ENCODE measurements around the gene NADK. TPM values are rescaled to one million over a fixed set of nuclear protein-coding genes. Genes with fewer than 3 reads are reported as not detected.
A peak's percentile ranks its signal among the peaks of the same experiment; 100 is the strongest.

The NADK gene
- polyA plus RNA-seq, 1 donor from 2014 or later: 55.6 TPM

DNA sequence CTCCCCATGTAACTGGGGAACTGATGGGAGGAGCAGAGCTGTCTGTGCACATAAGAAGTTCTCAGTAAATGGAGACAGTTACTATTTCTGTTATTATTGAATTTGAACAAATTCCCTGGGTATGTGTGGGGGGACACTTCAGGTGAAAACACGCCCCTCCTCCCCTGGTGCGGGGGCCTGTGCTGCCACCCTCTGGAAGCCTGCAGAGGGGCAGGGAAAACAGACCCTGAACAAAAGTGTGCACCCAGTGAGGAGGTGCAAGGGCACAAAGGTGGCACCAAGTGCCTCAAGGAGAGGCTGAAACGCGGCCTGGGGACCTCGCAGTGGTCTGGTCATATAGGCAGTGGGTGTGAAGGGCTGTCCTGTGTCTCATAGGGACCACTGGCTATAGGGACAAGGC lies 18.2 kb upstream of the NADK start:
- Mint-ChIP-seq H3K4me3 (peak overlapping the region in 3 of 4 donors; percentile 33 to 52 (median 39)), H3K27ac (peak overlapping the region in 2 of 3 donors; percentile 31 to 78), H3K9me3 (no peaks in the 10 kb centered on the region), H3K36me3 (peaks cover 6% of the 10 kb centered on the region), H3K27me3 (no peaks in the 10 kb centered on the region), H3K4me1 (peaks cover 28 to 40% (median 30%) of the 10 kb centered on the region in 3 donors)

DNA sequence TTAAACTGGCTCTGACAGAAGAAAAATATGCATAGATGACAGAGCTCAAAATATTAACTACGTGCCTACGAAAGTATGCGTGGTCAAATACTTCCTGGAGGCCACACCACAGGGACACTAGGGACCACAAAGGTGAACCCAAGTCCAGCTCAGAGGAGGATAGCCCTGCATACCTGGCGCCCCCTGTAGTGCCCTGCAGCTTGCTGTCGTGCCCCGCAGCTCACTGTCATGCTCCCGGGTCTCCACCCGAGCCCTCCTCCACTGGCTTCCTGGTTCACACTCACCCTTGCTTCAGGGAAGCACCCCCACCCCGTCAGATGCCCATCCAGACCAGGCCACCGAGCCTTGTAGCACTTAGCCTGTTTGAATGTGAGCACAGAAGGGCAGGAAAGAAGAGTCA lies 16.7 kb upstream of the NADK start:
- H3K36me3 Mint-ChIP-seq: peaks cover 6% of the 10 kb centered on the region

DNA sequence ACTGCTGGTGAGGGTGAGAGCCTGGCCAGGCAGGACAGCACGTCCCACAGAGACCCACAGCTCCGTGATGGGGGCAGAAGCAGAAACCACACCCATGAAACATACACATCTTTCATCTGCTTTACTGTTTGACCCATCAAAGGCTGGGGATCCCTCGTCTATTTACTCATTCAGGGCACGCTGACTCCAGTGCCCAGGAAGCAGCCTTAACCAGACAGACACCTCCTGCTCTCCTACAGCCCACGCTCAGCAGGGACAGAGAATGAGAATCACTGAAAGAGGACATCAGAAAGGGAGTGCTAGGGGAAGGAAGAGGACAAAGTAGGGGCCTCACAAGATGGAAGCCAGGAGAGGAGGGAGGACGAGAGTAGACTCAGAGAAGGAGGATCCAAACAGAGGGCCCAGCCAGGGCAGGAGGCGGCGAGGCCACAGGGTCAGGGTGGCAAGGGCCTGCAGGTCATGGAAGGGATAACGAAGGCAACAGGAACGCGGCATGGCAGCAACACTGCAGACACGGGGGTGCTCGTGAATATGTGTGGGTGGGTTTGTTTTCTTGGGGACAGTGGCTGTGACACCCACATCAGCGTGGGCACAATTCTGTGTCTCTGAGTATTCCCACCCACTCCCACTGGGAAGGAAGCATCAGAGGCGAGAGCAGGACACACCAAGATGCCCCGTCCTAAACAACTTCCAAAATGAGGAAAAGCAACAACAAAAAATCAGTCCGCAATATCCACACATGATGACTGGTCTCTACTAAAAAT lies 15.4 kb upstream of the NADK start:
- Mint-ChIP-seq H3K4me3 (peak overlapping the region in 1 of 4 donors; percentile 28), H3K36me3 (peaks cover 6% of the 10 kb centered on the region), H3K4me1 (peaks cover 12 to 25% (median 12%) of the 10 kb centered on the region in 3 donors)

More for the DNA sequence above, 16.7 kb upstream of the NADK start:
- H3K4me3 Mint-ChIP-seq: no peak overlapping the region
- no peaks in the 10 kb centered on the region for H3K27me3 Mint-ChIP-seq
- peaks cover 19 to 27% (median 20%) of the 10 kb centered on the region in 3 donors for H3K4me1 Mint-ChIP-seq
- no peaks in the 10 kb centered on the region for H3K9me3 Mint-ChIP-seq
- peak overlapping the region in 1 of 3 donors; percentile 53 for H3K27ac Mint-ChIP-seq

DNA sequence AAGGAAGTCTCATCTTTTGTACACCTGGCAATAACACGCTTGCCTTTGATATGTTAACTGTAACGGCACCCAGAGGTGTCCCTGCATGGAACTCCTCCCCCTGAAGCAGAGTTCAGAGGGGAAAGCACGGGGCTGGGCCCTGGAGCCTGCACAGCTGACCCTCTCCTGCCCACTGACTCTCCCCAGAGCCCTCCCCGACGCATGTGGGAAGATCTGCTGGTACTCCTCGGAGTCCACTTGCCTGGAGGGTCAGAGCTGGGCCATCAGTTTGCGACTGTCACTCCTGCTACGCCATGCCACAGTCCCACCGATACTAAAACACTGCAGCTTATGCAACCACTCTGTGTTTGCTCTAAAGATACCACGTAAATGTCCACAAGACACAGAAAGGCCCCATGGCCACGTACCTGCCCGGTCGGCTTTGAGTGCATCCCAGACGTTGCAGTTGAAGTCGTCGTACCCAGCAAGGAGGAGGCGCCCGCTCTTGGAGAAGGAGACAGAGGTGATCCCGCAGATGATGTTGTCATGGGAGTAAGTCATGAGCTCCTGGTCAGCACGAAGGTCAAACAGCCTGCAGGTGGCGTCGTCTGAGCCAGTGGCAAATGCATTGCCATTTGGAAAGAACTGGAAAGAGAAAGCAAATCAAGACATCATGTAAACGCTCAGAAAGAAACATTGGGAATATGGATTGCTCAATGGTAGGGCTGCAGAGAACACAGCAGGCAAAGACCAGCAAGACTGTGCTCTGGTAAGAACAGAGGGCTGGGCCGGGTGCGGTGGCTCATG lies 10.6 kb upstream of the NADK start:
- peaks cover 2 to 11% (median 4%) of the 10 kb centered on the region in 3 donors for H3K4me1 Mint-ChIP-seq
- H3K36me3 Mint-ChIP-seq: peaks cover 2% of the 10 kb centered on the region

More for the DNA sequence above, 15.4 kb upstream of the NADK start:
- H3K27me3 Mint-ChIP-seq: no peaks in the 10 kb centered on the region
- H3K9me3 Mint-ChIP-seq: no peaks in the 10 kb centered on the region
- H3K27ac Mint-ChIP-seq: peak overlapping the region in 1 of 3 donors; percentile 53

DNA sequence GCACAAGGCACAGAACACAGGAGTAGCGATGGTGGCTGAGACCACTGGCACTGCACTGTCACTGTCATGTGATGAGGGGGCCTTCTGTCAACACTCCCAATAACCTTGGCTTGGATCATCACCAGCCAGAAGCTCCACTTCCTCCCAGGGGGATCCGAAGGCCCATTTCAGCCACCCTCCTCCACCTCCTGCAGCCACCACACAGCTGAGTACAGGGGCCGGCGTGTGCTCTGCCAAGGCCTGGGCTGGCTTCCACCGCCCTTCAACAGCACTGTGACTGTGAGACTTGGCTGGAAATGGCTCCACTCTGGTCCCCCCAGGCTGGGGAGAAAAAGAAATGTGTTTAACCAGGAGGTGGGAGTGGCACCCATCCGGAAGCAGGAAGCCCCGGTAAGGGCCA lies 9.9 kb upstream of the NADK start:
- no peaks in the 10 kb centered on the region for H3K9me3 Mint-ChIP-seq
- H3K4me3 Mint-ChIP-seq: no peak overlapping the region
- H3K27me3 Mint-ChIP-seq: no peaks in the 10 kb centered on the region
- H3K27ac Mint-ChIP-seq: no peak overlapping the region
- H3K36me3 Mint-ChIP-seq: peaks cover 2% of the 10 kb centered on the region
- H3K4me1 Mint-ChIP-seq: peaks cover 5 to 14% (median 8%) of the 10 kb centered on the region in 3 donors

More for the DNA sequence above, 10.6 kb upstream of the NADK start:
- peak overlapping the region in 2 of 4 donors; percentile 8 to 45 for H3K4me3 Mint-ChIP-seq
- peak overlapping the region; percentile 48 to 96 (median 78) for H3K27ac Mint-ChIP-seq
- no peaks in the 10 kb centered on the region for H3K9me3 Mint-ChIP-seq
- H3K27me3 Mint-ChIP-seq: no peaks in the 10 kb centered on the region

DNA sequence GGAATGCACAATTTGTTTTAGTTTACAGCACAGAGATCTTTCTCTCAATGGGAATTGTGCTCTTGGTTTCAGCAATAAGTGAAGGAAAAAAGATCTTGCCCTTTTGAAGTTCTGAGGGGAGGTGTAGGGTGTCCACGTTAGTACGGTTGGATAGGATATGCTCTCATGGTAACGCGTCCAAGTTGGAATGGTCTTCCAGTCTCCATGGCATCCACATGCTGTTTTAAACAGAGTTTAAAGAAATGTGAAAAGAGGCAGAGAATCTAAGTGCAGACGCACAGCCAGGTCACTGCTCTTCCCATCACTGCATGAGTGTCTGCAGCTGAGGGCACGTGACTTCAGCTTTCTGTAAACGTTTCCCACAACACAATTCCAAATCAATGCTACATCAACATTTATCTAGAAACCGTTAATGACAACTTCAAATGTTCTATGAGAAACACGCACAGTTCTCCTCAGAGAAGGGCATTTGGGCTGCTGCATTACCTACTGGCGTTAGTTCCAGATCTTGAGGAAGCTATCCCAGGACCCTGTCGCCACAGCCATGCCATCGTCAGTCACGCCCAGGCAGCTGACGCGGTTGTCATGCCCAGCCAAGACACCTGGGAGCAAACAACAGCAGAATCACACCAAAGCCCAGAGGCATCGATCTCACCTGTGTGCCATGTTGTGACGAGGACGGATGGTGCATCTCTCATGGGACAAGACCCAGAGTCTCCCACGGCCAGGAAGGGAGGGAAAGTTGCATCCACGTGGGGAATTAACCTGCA lies 8.8 kb upstream of the NADK start:
- Mint-ChIP-seq H3K27me3 (no peaks in the 10 kb centered on the region), H3K4me3 (no peak overlapping the region), H3K27ac (peak overlapping the region in 1 of 3 donors; percentile 43), H3K9me3 (no peaks in the 10 kb centered on the region), H3K36me3 (no peaks in the 10 kb centered on the region), H3K4me1 (peaks cover 11 to 20% (median 13%) of the 10 kb centered on the region in 3 donors)

DNA sequence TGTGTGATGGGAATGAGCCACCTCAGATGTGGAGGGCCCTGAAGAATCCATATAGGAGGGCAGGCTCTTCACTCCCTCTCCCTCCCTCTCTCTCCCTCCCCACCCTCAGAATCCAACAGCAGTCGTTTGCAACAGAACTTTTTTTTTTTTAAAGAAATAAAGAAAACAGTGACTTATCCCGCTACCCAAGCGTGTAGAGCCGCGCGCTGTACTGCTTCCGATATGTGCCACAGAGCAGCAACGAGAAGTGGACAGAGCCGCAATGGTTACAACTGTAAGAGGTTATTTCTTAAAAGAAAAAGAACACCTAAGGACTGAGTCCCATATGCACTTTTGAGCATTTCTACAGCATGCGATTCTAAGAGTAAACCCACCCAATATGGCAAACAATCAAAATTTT lies 7.4 kb upstream of the NADK start:
- Mint-ChIP-seq H3K9me3 (no peaks in the 10 kb centered on the region), H3K4me3 (no peak overlapping the region), H3K27ac (no peak overlapping the region), H3K36me3 (no peaks in the 10 kb centered on the region), H3K4me1 (peaks cover 21 to 24% (median 22%) of the 10 kb centered on the region in 3 donors), H3K27me3 (no peaks in the 10 kb centered on the region)

DNA sequence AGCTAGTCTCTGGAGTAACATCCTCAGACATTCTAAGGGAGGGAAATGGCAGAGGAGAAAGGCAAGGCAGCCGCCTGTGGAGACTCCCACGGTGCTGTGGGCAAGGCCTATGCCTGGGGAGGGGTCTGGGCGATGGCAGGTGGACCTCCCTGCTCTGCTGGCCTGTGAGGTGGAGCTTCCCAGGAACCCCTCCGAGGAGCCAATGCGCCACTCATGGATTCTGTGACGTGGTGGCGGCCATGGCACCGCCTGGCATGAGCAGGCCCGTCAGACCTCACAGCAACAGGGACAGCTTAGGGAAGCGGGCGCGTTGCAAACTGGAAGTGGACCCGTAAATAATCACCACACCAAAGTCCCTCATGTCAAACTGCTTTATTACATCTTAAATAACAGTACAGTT lies 6.7 kb upstream of the NADK start:
- H3K9me3 Mint-ChIP-seq: no peaks in the 10 kb centered on the region
- H3K4me3 Mint-ChIP-seq: no peak overlapping the region
- H3K36me3 Mint-ChIP-seq: no peaks in the 10 kb centered on the region
- no peaks in the 10 kb centered on the region for H3K27me3 Mint-ChIP-seq
- H3K27ac Mint-ChIP-seq: peak overlapping the region in 2 of 3 donors; percentile 27 to 65
- H3K4me1 Mint-ChIP-seq: peaks cover 28 to 30% (median 28%) of the 10 kb centered on the region in 3 donors

DNA sequence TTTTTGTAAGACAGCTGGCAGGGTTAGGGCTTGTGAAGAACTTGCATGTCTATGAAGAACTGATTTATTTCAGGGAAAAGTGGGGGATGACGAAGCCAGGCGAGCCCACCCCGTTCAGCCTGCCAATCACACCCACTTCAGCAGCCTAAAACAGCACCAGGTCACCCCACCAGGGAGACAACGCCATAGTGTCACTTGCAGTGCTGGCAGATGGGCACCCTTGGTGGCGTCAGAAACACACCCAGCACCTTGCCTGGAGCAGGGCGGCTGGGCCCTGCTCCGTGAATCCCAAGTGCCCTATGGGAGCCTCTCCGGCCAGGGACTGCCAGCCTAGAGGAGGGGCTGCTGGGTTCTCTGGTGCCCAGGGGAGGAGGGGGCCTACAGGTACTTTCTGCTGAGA lies 5.0 kb upstream of the NADK start:
- H3K36me3 Mint-ChIP-seq: no peaks in the 10 kb centered on the region
- no peaks in the 10 kb centered on the region for H3K27me3 Mint-ChIP-seq
- H3K27ac Mint-ChIP-seq: peak overlapping the region; percentile 13 to 92 (median 89)
- peak overlapping the region; percentile 7 to 85 (median 56) for H3K4me3 Mint-ChIP-seq
- peaks cover 33 to 39% (median 34%) of the 10 kb centered on the region in 3 donors for H3K4me1 Mint-ChIP-seq
- no peaks in the 10 kb centered on the region for H3K9me3 Mint-ChIP-seq

DNA sequence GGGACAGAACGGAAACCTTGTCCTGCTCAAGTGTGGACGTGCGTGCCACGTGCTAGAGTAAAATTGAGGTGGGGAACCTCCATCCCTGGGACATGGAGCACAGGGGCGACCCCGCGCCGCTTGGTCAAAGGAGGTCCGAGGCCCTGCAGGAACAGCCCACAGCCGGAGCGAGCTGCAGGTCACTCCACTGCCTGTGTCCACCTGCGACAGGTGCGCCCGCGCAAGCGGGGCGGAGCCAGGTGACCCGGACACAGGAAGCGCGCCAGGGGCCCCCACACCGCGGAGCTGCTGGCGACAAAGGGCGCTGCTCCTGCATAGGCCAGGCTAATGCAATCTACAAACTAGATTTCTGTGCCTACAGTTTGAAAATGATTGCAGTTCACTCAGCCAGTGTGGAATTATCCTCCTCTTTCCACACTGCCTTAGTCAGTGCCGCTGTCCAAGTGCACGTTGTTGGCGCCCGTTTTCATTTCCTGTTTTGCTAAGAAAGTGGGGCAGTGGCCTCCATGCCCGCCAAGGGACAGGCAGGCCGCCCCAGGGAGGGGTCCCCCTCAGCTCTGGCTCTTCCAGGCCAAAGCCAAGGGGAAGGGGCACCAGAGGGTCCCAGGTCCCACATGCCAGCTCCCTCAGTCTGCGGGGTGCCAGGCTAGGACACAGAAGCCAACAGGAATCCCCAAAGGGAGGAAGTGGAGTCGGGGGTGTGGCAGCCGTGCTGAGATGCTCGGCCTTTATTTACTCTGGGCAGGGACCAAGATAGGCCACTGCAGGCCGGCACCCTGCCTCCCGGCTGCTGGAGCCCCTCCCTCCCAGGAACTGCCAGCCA lies 4.3 kb upstream of the NADK start:
- peak overlapping the region; percentile 13 to 92 (median 89) for H3K27ac Mint-ChIP-seq
- H3K4me3 Mint-ChIP-seq: peak overlapping the region; percentile 7 to 77 (median 55)
- peaks cover 34 to 39% (median 34%) of the 10 kb centered on the region in 3 donors for H3K4me1 Mint-ChIP-seq
- no peaks in the 10 kb centered on the region for H3K27me3 Mint-ChIP-seq
- no peaks in the 10 kb centered on the region for H3K36me3 Mint-ChIP-seq
- no peaks in the 10 kb centered on the region for H3K9me3 Mint-ChIP-seq

DNA sequence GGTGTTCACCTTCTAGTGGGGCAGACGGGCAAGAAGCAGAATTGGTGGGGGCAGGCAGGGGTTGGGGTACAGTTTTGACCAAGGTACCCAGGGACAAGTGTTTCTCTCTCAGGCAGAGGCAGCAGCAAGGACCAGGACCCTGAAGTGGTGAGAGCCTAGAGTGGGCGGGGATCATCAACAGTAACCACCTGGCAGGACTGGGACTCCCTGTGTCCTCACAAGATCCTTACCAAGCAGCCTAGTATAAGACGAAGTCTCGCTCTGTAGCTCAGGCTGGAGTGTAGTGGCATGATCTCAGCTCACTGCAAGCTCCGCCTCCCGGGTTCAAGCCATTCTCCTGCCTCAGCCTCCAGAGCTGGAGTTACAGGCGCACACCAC lies 3.2 kb upstream of the NADK start:
- H3K4me1 Mint-ChIP-seq: peaks cover 37 to 46% (median 41%) of the 10 kb centered on the region in 3 donors
- H3K4me3 Mint-ChIP-seq: peak overlapping the region; percentile 46 to 97 (median 81)
- H3K36me3 Mint-ChIP-seq: no peaks in the 10 kb centered on the region
- H3K27ac Mint-ChIP-seq: peak overlapping the region; percentile 98 to 100 (median 99)
- H3K27me3 Mint-ChIP-seq: no peaks in the 10 kb centered on the region
- H3K9me3 Mint-ChIP-seq: no peaks in the 10 kb centered on the region

DNA sequence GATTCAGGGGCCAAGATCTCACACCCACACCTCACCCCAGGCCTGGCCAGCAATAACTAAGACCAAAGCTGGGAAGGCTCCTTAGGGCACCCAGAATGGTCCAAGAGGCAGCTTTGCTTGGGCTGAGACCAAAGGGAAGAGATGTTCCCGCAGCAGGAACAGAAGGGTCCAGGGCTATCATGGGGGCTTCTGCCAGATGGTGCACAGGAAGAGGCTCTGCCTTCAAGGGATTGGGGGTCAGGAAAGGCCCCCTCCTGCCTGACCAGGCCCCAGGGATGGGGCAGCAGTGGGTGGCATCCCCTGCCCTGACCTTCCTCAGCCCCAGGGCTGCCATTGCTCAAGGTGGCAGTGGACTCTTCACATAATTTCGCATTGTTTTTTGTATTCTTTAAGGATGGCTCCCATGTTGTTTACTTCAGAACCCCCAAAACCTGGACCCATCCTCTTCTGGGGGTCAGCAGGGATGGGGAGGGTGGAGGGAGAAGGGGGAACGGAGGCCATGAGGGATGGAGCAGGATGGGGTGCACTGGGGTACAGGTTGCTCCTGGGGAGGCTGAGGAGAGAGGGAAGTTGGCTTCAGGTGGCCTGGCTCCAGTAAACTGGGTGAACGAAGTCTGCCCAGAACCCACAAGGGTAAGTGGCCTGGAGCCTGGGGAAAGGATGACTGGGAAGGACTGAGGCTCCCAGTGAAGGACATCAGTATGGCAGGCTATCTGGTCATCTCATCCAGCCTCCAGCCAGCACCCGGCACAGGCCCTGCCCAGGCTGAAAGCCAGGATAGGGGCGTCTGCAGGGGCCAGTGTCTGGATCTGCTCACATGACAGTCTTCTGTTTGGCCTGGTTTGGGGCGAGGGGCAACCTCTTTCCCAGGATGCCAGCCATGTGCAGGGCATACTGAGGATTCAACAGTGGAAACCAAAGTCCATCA lies 2.6 kb upstream of the NADK start:
- peak overlapping the region; percentile 86 to 97 (median 96) for H3K4me3 Mint-ChIP-seq
- no peaks in the 10 kb centered on the region for H3K27me3 Mint-ChIP-seq
- H3K27ac Mint-ChIP-seq: peak overlapping the region; percentile 98 to 100 (median 99)
- no peaks in the 10 kb centered on the region for H3K9me3 Mint-ChIP-seq
- no peaks in the 10 kb centered on the region for H3K36me3 Mint-ChIP-seq
- H3K4me1 Mint-ChIP-seq: peaks cover 37 to 52% (median 47%) of the 10 kb centered on the region in 3 donors
